M059J (cell line): Measurements from ENCODE around the gene SLC34A1. TPM values are rescaled to one million over a fixed set of nuclear protein-coding genes. Genes with fewer than 3 reads are reported as not detected.
"Not testable (repeated sequence)": the region's sequence is repeated elsewhere in the genome, so short reads cannot be mapped to it uniquely, and the experiment has no call there.

Experiments
- DNase-seq: peaks from one replicate; pipeline ENCODE4 v3.0.0-alpha.2; 2012; ENCODE audit warnings: low read depth
- total RNA-seq: library from RNA; depleted of rRNA; stranded (reverse); fragments of >200 nt; shearing (Covaris generic); gene quantifications from 2 replicates; pipeline ENCODE4 v1.2.3, GENCODE V29; 2014

SLC34A1 gene
- total RNA-seq, 1 experiment from 2014 or later: 0.02 TPM

- no peak for DNase-seq
Measured at GRCh38 chr5:177410575-177410974, 26.3 kb downstream of the SLC34A1 start.

- DNase-seq: no peak
Measured at GRCh38 chr5:177412603-177413233, 28.5 kb downstream of the SLC34A1 start.

GRCh38 chr5:177414481-177414880 is 30.2 kb downstream of the SLC34A1 start:
- no peak for DNase-seq

- DNase-seq: not testable (repeated sequence)
Measured at GRCh38 chr5:177417081-177417480, 32.8 kb downstream of the SLC34A1 start.

- peak; percentile 69 for DNase-seq
Measured at GRCh38 chr5:177419046-177419445, 34.8 kb downstream of the SLC34A1 start.

- not testable (repeated sequence) for DNase-seq
Measured at GRCh38 chr5:177420472-177420871, 36.2 kb downstream of the SLC34A1 start.

GRCh38 chr5:177421062-177421798 is 37.0 kb downstream of the SLC34A1 start:
- no peak for DNase-seq

- no peak for DNase-seq
Measured at GRCh38 chr5:177423671-177424070, 39.4 kb downstream of the SLC34A1 start.

- no peak for DNase-seq
Measured at GRCh38 chr5:177425196-177425800, 41.1 kb downstream of the SLC34A1 start.

- DNase-seq: peak; percentile 100
Measured at GRCh38 chr5:177425801-177426565, 41.7 kb downstream of the SLC34A1 start.

GRCh38 chr5:177426566-177427210 is 42.5 kb downstream of the SLC34A1 start, which contains the start of gene GRK6:
GRK6 (plus strand) TSS chr5:177426676; CDS start chr5:177426846, 170 bp downstream.
- peak; percentile 45 for DNase-seq

GRCh38 chr5:177427211-177427822 is 43.1 kb downstream of the SLC34A1 start:
- no peak for DNase-seq

- DNase-seq: no peak
Measured at GRCh38 chr5:177427919-177428573, 43.8 kb downstream of the SLC34A1 start.

GRCh38 chr5:177428574-177429217 is 44.5 kb downstream of the SLC34A1 start:
- no peak for DNase-seq

GRCh38 chr5:177429248-177430040 is 45.2 kb downstream of the SLC34A1 start:
- no peak for DNase-seq

GRCh38 chr5:177430140-177430951 is 46.1 kb downstream of the SLC34A1 start:
- no peak for DNase-seq

- no peak for DNase-seq
Measured at GRCh38 chr5:177430972-177431316, 46.7 kb downstream of the SLC34A1 start.
